HG03175 (cell line): ENCODE results near the gene CATSPERZ.
A peak's percentile ranks its signal among the peaks of the same experiment; 100 is the strongest.

Experiments used
- ATAC-seq: cut with Tn5 transposase; IDR thresholded peaks from one replicate; pipeline ENCODE4 v1.9.1; 2021; ENCODE audit warnings: mild to moderate bottlenecking, moderate library complexity; ENCODE audit not compliant: unreplicated experiment

Gene CATSPERZ

GRCh38 chr11:64284962-64285884 is 14.9 kb upstream of the CATSPERZ start, which contains the start of gene GPR137:
Gene GPR137, plus strand, starts transcription at chr11:64285848. Its CDS starts 677 bp downstream, at chr11:64286525.
- peak; percentile 66 for ATAC-seq

- ATAC-seq, result no peak
These were observed 14.0 kb upstream of the CATSPERZ start for GRCh38 chr11:64285885-64286800.

GRCh38 chr11:64286801-64287159 is 13.4 kb upstream of the CATSPERZ start:
- ATAC-seq, result no peak

- no peak for ATAC-seq
These were observed 12.3 kb upstream of the CATSPERZ start for GRCh38 chr11:64287676-64288352.

- no peak for ATAC-seq
These were observed 11.8 kb upstream of the CATSPERZ start for GRCh38 chr11:64288353-64288750.

- no peak for ATAC-seq
These were observed 11.1 kb upstream of the CATSPERZ start for GRCh38 chr11:64289002-64289564.

GRCh38 chr11:64290352-64291261 is 9.6 kb upstream of the CATSPERZ start:
- ATAC-seq, result no peak

GRCh38 chr11:64291262-64291751 is 8.9 kb upstream of the CATSPERZ start, which contains the start of gene KCNK4:
Gene KCNK4, plus strand, starts transcription at chr11:64291302. Its CDS starts 1,717 bp downstream, at chr11:64293019.
- ATAC-seq, result no peak

- no peak for ATAC-seq
These were observed 8.3 kb upstream of the CATSPERZ start for GRCh38 chr11:64291752-64292459.

- ATAC-seq, result no peak
These were observed 7.5 kb upstream of the CATSPERZ start for GRCh38 chr11:64292460-64293254.

GRCh38 chr11:64294774-64295173 is 5.4 kb upstream of the CATSPERZ start:
- ATAC-seq, result no peak

- no peak for ATAC-seq
These were observed 4.4 kb upstream of the CATSPERZ start for GRCh38 chr11:64295760-64296159.

GRCh38 chr11:64296236-64296635 is 3.9 kb upstream of the CATSPERZ start:
- ATAC-seq, result no peak

- ATAC-seq, result no peak
These were observed 3.1 kb upstream of the CATSPERZ start for GRCh38 chr11:64296830-64297698.

GRCh38 chr11:64297699-64298358 is 2.3 kb upstream of the CATSPERZ start:
- ATAC-seq, result no peak
